ENCODE measurements around the gene MLF2. TPM values are rescaled to one million over a fixed set of nuclear protein-coding genes. Genes with fewer than 3 reads are reported as not detected.

Gene MLF2
- total RNA-seq, 1 experiment from 2014 or later, result 309 TPM

GRCh38 chr12:6784296-6784695, 31.4 kb upstream of the MLF2 start:
- H3K27ac ChIP-seq (ENCODE audit: low read depth, low read length), result no peak overlapping the region
- H3K9me2 ChIP-seq (ENCODE audit: insufficient read depth), result no peaks in the 10 kb centered on the region
- H3K4me2 ChIP-seq (ENCODE audit: low read length), result peak overlapping the region; percentile 33
- H3K9me3 ChIP-seq (ENCODE audit: control insufficient read depth in 1 of 2, insufficient read depth in 1 of 2, low read depth in 1 of 2, low read length in 2 of 2), result no peaks in the 10 kb centered on the region
- peak; percentile 34; the same call in 1 of the 2 replicates for ATAC-seq
- ChIA-PET CTCF (interaction anchor here (0.9 to 1.8 kb wide), 3 partner anchors 13 to 31 kb away, joined by 3 to 6 read pairs (median 5); partner anchors contain the start of genes MLF2 and PTMS), POLR2A (interaction anchor here (0.7 kb wide), 1 partner anchor 38 kb away, joined by 3 read pairs; no protein-coding TSS in a partner anchor), RAD21 (ENCODE audit: low non-redundant PET in 1 of 2, low total read pairs in 2 of 2, uncharacterized antibody in 2 of 2, unreplicated experiment in 2 of 2) (no interaction called here)
- H3K79me2 ChIP-seq (ENCODE audit: insufficient read depth, low read length), result no peaks in the 10 kb centered on the region
- H3K9ac ChIP-seq (ENCODE audit: low read length), result no peak overlapping the region
- BruUV-seq (replicated peaks), result no TSS peak
- no peaks in the 10 kb centered on the region for H3K27me3 ChIP-seq (ENCODE audit: insufficient read depth, low read length)
- no peak for DNase-seq (ENCODE audit: low read depth, low spot score)
- intact Hi-C loops (cut with micrococcal nuclease), result no loop called here
- no peaks in the 10 kb centered on the region for H3K36me3 ChIP-seq (ENCODE audit: control insufficient read depth in 1 of 2, insufficient read depth in 2 of 2, low read length in 2 of 2)
- no peaks in the 10 kb centered on the region for H4K20me1 ChIP-seq (ENCODE audit: insufficient read depth)
- no peak overlapping the region for H3K4me3 ChIP-seq (replicated peaks in 1 of 2; ENCODE audit: low read depth in 1 of 2, low read length in 2 of 2)
- peaks cover 1 to 14% of the 10 kb centered on the region in 2 experiments; a peak in 3 of 4 replicates for H3K4me1 ChIP-seq (ENCODE audit: control insufficient read depth in 1 of 2, insufficient read depth in 2 of 2, low read length in 2 of 2)
- TF ChIP-seq SRF (IDR thresholded peaks at IDR 0.05; ENCODE audit: low read depth) (no peak), ELF1 (IDR thresholded peaks at IDR 0.05; ENCODE audit: borderline replicate concordance, low read depth) (no peak), CBX3 (IDR thresholded peaks at IDR 0.05; ENCODE audit: low read depth) (no peak), TCF7L2 (IDR thresholded peaks at IDR 0.05; ENCODE audit: borderline replicate concordance, extremely low read depth, insufficient read depth, insufficient read length) (no peak), ZBTB33 (IDR thresholded peaks at IDR 0.05; ENCODE audit: extremely low read depth, insufficient replicate concordance, low read length) (no peak), EGR1 (IDR thresholded peaks at IDR 0.05; ENCODE audit: low read depth) (no peak), SIN3A (IDR thresholded peaks at IDR 0.05; ENCODE audit: low read depth) (no peak), FOSL1 (IDR thresholded peaks at IDR 0.05; ENCODE audit: low read depth) (no peak), CEBPB (IDR thresholded peaks at IDR 0.05; ENCODE audit: low read depth) (no peak), POLR2AphosphoS5 (IDR thresholded peaks at IDR 0.05; ENCODE audit: low read depth, low read length) (no peak), REST (IDR thresholded peaks at IDR 0.05; ENCODE audit: low read depth) (no peak)
- TF ChIP-seq, protein P1, sequence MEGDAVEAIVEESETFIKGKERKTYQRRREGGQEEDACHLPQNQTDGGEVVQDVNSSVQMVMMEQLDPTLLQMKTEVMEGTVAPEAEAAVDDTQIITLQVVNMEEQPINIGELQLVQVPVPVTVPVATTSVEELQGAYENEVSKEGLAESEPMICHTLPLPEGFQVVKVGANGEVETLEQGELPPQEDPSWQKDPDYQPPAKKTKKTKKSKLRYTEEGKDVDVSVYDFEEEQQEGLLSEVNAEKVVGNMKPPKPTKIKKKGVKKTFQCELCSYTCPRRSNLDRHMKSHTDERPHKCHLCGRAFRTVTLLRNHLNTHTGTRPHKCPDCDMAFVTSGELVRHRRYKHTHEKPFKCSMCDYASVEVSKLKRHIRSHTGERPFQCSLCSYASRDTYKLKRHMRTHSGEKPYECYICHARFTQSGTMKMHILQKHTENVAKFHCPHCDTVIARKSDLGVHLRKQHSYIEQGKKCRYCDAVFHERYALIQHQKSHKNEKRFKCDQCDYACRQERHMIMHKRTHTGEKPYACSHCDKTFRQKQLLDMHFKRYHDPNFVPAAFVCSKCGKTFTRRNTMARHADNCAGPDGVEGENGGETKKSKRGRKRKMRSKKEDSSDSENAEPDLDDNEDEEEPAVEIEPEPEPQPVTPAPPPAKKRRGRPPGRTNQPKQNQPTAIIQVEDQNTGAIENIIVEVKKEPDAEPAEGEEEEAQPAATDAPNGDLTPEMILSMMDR (IDR thresholded peaks at IDR 0.05 in 2 of 3, conservative IDR thresholded peaks at IDR 0.05 in 1 of 3; ENCODE audit: borderline replicate concordance in 1 of 3, insufficient read depth in 1 of 3, low read depth in 2 of 3, low read length in 2 of 3), result no peak
- no peak overlapping the region for H2AFZ ChIP-seq (ENCODE audit: low read depth, low read length, poor library complexity, severe bottlenecking)

Data from HCT116 (cell line).